ENCODE measurements around the gene LITAFD. TPM values are rescaled to one million over a fixed set of nuclear protein-coding genes. Genes with fewer than 3 reads are reported as not detected.
A peak's percentile ranks its signal among the peaks of the same experiment; 100 is the strongest.

LITAFD gene
- total and polyA plus RNA-seq, 10 of the 15 experiments (the other 5 are each of a cell fraction or from before 2014, with no cell fraction given), result not detected

DNA sequence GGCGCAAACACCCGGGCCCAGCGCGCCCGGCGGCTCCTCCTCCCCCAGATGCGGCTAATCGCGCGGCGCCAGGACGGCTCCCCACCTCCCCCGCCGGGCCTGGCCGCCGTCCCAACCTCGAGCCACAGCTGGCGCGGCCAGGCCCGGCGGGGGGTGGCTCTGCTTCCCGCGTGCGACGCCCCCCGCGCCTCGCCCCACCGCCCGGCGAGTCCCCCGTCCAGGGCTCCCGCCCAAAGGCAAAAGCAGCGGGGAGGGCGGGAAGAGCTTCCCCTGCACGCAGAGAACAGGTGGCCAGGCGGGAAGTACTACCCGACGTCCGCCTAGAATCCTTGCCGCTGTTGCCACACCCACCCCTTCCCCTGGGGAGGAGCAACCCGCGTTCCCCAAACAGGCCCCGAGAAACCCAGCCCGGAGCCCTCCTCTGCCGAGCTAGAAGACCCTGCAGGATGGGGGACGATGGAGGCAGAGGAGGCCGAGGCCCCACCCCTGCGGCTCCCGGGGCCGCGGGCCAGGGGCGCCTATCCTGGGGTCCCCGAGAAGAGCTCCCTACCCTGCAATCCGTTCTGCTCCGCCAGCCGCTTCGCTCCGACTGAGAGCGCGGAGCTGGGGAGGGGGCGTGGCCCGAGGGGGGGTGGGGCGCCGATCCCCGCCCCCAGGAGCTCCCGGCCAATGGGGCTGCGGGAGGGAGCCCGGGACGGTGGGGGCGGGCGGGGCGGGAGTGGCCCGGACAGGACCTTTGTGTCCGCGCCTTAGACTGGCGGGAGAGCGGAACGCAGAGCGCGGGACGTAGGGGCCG lies 13.5 kb upstream of the LITAFD start, which contains the start of gene CARHSP1 (continued):
- TF ChIP-seq FOXK2 (IDR thresholded peaks at IDR 0.05) (no peak; the same call in 1 of the 2 replicates), MYC (IDR thresholded peaks at IDR 0.05; ENCODE audit: insufficient read depth, insufficient read length, insufficient replicate concordance, low read length, severe bottlenecking) (no peak), MTA2 (IDR thresholded peaks at IDR 0.05; ENCODE audit: low read depth) (no peak), BMI1 (IDR thresholded peaks at IDR 0.05; ENCODE audit: borderline replicate concordance) (no peak), TCF12 (IDR thresholded peaks at IDR 0.05; ENCODE audit: low read depth, low read length) (peak; percentile 82), ZNF384 (IDR thresholded peaks at IDR 0.05; ENCODE audit: borderline replicate concordance, low read depth, low read length) (no peak), IKZF2 (IDR thresholded peaks at IDR 0.05) (no peak), RCOR1 (conservative IDR thresholded peaks at IDR 0.05; ENCODE audit: low read depth, low read length) (no peak), ZNF217 (IDR thresholded peaks at IDR 0.05) (peak; percentile 45; the same call in 1 of the 2 replicates), ZBED1 (IDR thresholded peaks at IDR 0.05; ENCODE audit: borderline replicate concordance) (no peak), EZH2 (IDR thresholded peaks at IDR 0.05; ENCODE audit: borderline replicate concordance, control insufficient read depth, low read depth, low read length) (no peak), CREM (IDR thresholded peaks at IDR 0.05; ENCODE audit: low read depth) (no peak), NR2F1 (conservative IDR thresholded peaks at IDR 0.05) (no peak), NFXL1 (IDR thresholded peaks at IDR 0.05; ENCODE audit: borderline replicate concordance) (no peak), EED (IDR thresholded peaks at IDR 0.05; ENCODE audit: low read depth) (no peak), HDAC2 (IDR thresholded peaks at IDR 0.05) (no peak), MXI1 (IDR thresholded peaks at IDR 0.05; ENCODE audit: low read depth, low read length) (no peak; the same call in 1 of the 2 replicates)
- TF ChIP-seq, protein P1, sequence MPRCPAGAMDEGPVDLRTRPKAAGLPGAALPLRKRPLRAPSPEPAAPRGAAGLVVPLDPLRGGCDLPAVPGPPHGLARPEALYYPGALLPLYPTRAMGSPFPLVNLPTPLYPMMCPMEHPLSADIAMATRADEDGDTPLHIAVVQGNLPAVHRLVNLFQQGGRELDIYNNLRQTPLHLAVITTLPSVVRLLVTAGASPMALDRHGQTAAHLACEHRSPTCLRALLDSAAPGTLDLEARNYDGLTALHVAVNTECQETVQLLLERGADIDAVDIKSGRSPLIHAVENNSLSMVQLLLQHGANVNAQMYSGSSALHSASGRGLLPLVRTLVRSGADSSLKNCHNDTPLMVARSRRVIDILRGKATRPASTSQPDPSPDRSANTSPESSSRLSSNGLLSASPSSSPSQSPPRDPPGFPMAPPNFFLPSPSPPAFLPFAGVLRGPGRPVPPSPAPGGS (IDR thresholded peaks at IDR 0.05; ENCODE audit: borderline replicate concordance, insufficient read depth, low read depth, low read length, poor library complexity, severe bottlenecking), result no peak
- TF ChIP-seq, protein P2, sequence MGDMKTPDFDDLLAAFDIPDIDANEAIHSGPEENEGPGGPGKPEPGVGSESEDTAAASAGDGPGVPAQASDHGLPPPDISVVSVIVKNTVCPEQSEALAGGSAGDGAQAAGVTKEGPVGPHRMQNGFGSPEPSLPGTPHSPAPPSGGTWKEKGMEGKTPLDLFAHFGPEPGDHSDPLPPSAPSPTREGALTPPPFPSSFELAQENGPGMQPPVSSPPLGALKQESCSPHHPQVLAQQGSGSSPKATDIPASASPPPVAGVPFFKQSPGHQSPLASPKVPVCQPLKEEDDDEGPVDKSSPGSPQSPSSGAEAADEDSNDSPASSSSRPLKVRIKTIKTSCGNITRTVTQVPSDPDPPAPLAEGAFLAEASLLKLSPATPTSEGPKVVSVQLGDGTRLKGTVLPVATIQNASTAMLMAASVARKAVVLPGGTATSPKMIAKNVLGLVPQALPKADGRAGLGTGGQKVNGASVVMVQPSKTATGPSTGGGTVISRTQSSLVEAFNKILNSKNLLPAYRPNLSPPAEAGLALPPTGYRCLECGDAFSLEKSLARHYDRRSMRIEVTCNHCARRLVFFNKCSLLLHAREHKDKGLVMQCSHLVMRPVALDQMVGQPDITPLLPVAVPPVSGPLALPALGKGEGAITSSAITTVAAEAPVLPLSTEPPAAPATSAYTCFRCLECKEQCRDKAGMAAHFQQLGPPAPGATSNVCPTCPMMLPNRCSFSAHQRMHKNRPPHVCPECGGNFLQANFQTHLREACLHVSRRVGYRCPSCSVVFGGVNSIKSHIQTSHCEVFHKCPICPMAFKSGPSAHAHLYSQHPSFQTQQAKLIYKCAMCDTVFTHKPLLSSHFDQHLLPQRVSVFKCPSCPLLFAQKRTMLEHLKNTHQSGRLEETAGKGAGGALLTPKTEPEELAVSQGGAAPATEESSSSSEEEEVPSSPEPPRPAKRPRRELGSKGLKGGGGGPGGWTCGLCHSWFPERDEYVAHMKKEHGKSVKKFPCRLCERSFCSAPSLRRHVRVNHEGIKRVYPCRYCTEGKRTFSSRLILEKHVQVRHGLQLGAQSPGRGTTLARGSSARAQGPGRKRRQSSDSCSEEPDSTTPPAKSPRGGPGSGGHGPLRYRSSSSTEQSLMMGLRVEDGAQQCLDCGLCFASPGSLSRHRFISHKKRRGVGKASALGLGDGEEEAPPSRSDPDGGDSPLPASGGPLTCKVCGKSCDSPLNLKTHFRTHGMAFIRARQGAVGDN (IDR thresholded peaks at IDR 0.05), result peak; percentile 32; the same call in 1 of the 2 replicates
- TF ChIP-seq, protein P3, sequence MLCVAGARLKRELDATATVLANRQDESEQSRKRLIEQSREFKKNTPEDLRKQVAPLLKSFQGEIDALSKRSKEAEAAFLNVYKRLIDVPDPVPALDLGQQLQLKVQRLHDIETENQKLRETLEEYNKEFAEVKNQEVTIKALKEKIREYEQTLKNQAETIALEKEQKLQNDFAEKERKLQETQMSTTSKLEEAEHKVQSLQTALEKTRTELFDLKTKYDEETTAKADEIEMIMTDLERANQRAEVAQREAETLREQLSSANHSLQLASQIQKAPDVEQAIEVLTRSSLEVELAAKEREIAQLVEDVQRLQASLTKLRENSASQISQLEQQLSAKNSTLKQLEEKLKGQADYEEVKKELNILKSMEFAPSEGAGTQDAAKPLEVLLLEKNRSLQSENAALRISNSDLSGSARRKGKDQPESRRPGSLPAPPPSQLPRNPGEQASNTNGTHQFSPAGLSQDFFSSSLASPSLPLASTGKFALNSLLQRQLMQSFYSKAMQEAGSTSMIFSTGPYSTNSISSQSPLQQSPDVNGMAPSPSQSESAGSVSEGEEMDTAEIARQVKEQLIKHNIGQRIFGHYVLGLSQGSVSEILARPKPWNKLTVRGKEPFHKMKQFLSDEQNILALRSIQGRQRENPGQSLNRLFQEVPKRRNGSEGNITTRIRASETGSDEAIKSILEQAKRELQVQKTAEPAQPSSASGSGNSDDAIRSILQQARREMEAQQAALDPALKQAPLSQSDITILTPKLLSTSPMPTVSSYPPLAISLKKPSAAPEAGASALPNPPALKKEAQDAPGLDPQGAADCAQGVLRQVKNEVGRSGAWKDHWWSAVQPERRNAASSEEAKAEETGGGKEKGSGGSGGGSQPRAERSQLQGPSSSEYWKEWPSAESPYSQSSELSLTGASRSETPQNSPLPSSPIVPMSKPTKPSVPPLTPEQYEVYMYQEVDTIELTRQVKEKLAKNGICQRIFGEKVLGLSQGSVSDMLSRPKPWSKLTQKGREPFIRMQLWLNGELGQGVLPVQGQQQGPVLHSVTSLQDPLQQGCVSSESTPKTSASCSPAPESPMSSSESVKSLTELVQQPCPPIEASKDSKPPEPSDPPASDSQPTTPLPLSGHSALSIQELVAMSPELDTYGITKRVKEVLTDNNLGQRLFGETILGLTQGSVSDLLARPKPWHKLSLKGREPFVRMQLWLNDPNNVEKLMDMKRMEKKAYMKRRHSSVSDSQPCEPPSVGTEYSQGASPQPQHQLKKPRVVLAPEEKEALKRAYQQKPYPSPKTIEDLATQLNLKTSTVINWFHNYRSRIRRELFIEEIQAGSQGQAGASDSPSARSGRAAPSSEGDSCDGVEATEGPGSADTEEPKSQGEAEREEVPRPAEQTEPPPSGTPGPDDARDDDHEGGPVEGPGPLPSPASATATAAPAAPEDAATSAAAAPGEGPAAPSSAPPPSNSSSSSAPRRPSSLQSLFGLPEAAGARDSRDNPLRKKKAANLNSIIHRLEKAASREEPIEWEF (IDR thresholded peaks at IDR 0.05; ENCODE audit: insufficient replicate concordance, low read depth, low read length), result no peak
